ENCODE results near the gene PTCH1.

PTCH1 gene

GRCh38 chr9:95462249-95463147, 54.3 kb downstream of the PTCH1 start:
- peak; percentile 49 to 78 for DNase-seq

GRCh38 chr9:95461448-95462248, 55.1 kb downstream of the PTCH1 start:
- no peak for DNase-seq

DNA sequence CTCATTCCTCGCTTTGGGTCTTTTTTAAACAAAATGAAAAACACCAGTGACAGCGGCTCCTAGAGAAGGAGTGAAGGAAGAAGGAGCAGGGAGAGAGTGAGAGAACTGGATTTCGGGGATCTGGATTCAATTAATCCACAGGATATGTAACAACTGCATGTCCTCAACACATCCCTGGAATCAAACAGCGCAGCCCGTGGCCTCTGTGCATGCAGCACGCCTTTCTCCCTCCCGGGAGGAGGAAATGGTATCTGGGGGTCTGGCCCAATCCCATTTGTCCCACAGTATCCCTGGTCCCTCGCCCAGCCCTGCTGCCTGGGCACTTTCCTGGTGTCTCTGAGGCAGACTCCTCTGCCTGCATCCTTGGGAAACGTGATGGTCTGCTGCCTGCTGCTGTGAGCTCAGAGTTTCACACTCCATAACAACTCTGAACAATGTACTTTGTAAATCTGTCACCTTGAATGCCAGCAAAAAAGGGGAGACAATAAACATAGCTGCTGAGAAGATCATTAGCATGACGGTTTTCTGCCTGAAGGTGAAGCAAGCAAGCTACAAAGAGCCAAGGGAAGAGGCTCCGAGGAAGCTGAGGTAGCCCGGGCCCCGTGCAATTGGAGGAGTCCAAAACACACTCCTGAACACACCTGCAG, 56.1 kb downstream of the PTCH1 start:
- DNase-seq = no peak

GRCh38 chr9:95459851-95460517, 56.8 kb downstream of the PTCH1 start:
- peak in 1 of 2 experiments; percentile 18 for DNase-seq

- DNase-seq = no peak
Measured at GRCh38 chr9:95459178-95459577, 57.6 kb downstream of the PTCH1 start.

- peak in 1 of 2 experiments; percentile 29 for DNase-seq
Measured at GRCh38 chr9:95458666-95459065, 58.1 kb downstream of the PTCH1 start.

DNA sequence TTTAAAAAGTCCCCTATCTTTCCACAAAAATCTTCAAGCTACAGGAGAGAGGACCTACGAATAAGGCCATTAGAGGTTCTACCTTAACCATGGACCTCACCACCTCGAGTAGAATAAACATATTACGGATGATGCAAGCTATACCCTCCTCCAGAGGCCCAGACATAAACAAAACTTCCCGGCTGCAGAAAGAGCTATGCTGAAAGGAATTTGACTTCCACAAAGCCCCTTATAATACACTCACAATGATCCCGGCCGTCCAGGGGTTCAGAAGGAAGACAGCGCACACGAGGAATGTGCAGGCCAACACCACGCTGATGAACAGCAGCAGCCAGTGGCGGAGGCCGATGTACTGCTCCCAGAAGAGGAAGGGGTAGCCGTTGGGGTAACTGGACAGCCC, 59.0 kb downstream of the PTCH1 start:
- DNase-seq = no peak

DNA sequence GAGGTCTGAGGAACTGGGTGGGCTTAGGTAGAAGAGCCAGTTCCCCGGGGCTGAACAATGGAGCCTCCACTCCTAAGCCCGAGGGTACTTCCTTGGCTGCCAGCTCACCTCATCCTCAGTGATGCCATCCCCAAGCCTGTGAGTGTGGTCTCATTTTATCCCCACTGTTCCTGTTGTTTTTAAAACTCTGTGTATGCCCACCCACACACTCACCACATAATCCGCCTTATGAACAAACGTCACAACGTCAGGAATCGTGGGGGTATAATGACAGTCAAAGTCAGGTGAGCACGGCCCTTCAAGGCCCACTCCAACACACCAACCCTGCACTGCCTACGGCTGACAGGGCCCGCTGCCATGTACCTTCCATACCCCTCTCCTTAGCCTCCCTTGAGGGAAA, 61.1 kb downstream of the PTCH1 start:
- no peak for DNase-seq

GRCh38 chr9:95452176-95452575, 64.6 kb downstream of the PTCH1 start:
- DNase-seq = no peak

- no peak for DNase-seq
Measured at GRCh38 chr9:95451065-95451426, 65.7 kb downstream of the PTCH1 start.

- no peak for DNase-seq
Measured at GRCh38 chr9:95450171-95451064, 66.4 kb downstream of the PTCH1 start.

DNA sequence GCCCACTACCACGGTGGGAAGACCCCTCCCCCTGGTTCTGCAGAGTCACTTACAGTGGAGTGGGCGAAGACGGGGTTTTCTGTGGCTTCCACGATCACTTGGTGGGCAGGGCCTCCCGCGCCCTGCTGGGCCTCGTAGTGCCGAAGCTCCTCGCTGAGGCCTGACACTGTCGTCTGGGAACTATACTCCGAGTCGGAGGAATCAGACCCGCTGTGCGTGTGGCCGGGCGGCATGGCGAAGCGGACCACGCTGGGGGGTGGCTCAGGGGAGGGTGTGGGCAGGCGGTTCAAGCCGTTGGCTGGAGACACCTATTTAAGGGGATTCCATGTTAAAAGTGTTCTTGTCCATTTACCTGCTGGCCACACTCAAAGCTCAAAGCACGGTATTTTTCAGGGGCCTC, 67.8 kb downstream of the PTCH1 start:
- DNase-seq = no peak

- DNase-seq = peak in 1 of 2 experiments; percentile 37
Measured at GRCh38 chr9:95447660-95448420, 68.9 kb downstream of the PTCH1 start.

GRCh38 chr9:95446984-95447383, 69.8 kb downstream of the PTCH1 start:
- no peak for DNase-seq

- DNase-seq = no peak
Measured at GRCh38 chr9:95446259-95446658, 70.5 kb downstream of the PTCH1 start.

GRCh38 chr9:95444160-95444559, 72.6 kb downstream of the PTCH1 start:
- no peak for DNase-seq

DNA sequence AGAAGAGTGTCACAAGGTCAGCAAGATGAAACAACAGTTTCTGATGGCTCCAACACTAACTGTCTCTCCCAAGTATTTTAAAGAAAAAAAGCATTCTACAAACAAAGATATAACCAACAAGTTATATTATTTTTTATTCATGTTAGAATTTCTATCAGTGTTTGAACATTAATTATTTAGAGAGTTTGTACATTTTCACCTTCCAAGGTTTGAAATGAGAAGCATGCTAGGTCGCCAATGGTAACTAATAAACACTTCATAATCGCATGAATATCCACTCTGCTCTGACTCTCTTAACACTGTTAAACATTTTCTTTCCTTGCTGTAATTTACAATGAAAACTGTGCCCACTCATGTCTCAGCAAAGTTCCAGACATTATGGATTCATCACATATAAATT, 73.5 kb downstream of the PTCH1 start:
- no peak for DNase-seq

DNA sequence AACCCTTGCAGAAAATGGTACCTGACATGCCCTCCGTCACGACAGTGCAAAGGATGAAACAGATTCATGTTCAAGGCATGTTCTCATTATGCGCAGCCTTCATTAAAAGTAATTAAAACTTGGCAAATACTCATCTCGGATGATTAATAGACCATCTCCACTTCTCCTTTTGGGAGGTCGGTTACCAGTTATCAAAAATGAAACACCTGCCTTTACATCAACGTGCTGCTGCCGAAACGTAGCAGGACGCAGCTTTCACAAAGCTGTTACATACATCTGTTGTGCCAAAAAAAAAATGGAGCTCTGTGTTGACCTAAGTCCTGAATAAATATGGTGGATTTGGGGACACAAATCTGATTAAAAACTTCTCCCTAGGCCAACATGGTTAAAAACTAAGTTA, 75.7 kb downstream of the PTCH1 start:
- no peak for DNase-seq

DNA sequence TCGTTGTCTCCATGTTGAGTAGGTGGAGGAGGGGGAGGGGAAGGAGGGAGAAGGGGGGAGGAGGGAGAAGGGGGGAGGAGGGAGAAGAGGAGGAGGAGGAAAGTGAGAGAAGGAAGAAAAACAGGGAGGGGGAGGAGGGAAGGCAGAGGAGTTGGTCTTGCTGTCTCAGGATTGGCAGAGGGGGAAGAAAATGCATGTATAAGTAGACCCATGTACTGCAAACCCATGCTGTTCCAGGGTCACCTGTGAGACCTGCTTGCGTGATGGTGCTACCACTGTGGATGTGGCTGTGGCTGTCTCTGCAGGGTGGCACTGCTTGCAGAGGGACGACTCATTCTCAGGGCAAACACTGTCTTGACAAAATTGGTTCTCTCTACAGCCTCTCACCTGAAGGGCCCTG, 76.3 kb downstream of the PTCH1 start:
- DNase-seq = no peak

DNA sequence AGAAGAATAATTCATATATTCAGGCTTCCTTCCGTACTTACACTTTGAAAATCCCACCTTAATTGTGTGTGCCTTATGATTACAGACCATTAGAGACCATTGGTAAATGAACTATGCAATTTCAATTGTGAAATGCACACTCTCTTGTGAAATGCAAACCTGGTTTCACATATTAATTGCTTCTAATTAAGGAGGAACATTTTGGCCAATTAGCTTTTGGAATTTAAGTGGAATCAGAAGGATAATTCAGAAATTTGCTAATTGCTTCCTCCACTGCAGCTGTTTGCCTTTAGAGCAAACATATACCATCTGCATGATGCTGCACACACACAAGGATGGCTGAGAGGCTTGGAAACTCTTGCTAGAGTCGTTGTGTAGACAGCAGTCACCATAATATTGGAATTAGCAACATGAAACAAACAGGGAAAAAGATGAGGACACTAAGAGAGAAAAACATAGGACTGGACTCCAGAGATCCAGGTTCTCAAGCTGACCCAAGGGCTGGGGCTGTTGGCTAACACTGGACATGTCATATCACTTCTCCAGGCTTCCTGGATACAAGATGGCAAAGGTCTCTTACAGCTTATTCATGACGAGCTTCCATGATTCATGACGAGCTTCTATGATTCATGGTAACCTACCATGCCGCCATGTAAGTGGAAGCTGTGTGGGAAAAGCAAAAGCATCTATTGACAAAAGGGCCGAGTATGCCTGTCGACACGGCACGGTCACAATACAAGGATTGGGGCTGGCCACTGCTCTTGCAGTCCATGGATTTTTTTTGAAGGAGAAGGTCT, 78.0 kb downstream of the PTCH1 start:
- peak in 1 of 2 experiments; percentile 20 for DNase-seq
